ENCODE data around the gene PPIF. TPM values are rescaled to one million over a fixed set of nuclear protein-coding genes. Genes with fewer than 3 reads are reported as not detected.

The PPIF gene
- total and polyA plus RNA-seq, 2 of the 13 experiments (the other 11 are each of a cell fraction or from before 2014, with no cell fraction given), result 147 to 157 TPM

DNA sequence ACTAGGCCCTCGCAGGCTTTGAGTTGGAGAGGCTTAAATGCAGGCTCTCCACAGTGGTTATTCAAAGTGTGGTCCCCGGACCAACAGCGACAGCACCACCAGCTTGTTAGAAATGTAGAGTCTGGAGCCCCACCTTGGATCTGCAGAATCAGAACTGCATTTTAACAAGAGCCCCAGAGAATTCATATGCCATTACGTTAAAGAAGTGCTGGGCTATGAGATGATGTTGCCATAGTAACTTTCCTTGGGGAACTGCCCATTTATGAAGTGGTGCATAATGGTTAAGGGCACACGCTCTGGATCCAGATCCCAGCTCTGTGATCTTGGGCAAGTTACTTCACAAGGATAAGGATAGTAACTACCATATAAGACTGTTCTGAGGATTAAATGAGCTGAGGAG, 49.3 kb downstream of the PPIF start (continued):
- TF ChIP-seq, protein P1, sequence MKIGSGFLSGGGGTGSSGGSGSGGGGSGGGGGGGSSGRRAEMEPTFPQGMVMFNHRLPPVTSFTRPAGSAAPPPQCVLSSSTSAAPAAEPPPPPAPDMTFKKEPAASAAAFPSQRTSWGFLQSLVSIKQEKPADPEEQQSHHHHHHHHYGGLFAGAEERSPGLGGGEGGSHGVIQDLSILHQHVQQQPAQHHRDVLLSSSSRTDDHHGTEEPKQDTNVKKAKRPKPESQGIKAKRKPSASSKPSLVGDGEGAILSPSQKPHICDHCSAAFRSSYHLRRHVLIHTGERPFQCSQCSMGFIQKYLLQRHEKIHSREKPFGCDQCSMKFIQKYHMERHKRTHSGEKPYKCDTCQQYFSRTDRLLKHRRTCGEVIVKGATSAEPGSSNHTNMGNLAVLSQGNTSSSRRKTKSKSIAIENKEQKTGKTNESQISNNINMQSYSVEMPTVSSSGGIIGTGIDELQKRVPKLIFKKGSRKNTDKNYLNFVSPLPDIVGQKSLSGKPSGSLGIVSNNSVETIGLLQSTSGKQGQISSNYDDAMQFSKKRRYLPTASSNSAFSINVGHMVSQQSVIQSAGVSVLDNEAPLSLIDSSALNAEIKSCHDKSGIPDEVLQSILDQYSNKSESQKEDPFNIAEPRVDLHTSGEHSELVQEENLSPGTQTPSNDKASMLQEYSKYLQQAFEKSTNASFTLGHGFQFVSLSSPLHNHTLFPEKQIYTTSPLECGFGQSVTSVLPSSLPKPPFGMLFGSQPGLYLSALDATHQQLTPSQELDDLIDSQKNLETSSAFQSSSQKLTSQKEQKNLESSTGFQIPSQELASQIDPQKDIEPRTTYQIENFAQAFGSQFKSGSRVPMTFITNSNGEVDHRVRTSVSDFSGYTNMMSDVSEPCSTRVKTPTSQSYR (CRISPR knock-in tag; IDR thresholded peaks at IDR 0.05; ENCODE audit: borderline replicate concordance), result no peak

DNA sequence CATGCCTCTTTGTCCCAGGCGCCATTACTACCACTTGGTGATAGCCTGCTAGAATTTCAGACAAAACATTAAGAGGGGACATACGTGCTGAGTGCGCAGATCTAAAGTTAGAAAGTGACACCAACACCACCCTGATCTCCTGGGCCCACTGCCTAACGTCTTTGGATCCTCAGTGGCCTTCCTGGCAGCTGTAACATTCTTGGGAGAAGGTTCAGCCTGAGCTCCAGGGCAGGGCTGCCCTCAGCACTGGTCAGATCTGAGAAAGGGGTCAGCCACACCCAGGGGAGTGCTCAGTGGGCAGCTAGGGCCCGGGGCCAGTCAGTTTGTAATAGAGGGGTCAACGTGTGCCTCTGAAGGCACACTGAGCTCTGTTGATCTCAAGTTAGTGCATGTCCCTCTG, 49.8 kb downstream of the PPIF start:
- Histone ChIP-seq H4K20me1 (ENCODE audit: insufficient read depth, low read length) (no peaks in the 10 kb centered on the region), H3K36me3 (replicated peaks in 1 of 2; ENCODE audit: control insufficient read depth in 1 of 2, insufficient read depth in 2 of 2, low read length in 2 of 2) (peaks cover 0 to 1% of the 10 kb centered on the region in 2 experiments; a peak in 2 of 5 replicates), H2AFZ (ENCODE audit: low read length) (no peak overlapping the region), H3K4me2 (ENCODE audit: low read depth, low read length) (no peak overlapping the region), H3K4me1 (ENCODE audit: insufficient read depth, low read length) (peaks cover 44% of the 10 kb centered on the region), H3K27ac (ENCODE audit: extremely low read length, insufficient read depth, low read length) (no peak overlapping the region), H3K27me3 (ENCODE audit: control insufficient read depth in 1 of 2, insufficient read depth in 2 of 2, low read length in 2 of 2) (no peaks in the 10 kb centered on the region), H3K9ac (ENCODE audit: insufficient read depth, low read depth, low read length) (no peak overlapping the region), H3K4me3 (replicated peaks in 1 of 3; ENCODE audit: insufficient read depth in 1 of 3, low read depth in 2 of 3, low read length in 3 of 3) (no peak overlapping the region), H3K9me3 (ENCODE audit: low read length) (no peaks in the 10 kb centered on the region), H3K79me2 (ENCODE audit: insufficient read depth, low read length) (no peaks in the 10 kb centered on the region)
- intact Hi-C loops (cut with micrococcal nuclease; ENCODE audit: unreplicated experiment), result no loop called here
- TF ChIP-seq YY1 (IDR thresholded peaks at IDR 0.05; ENCODE audit: insufficient read depth, insufficient replicate concordance, low read depth, low read length) (no peak), JUNB (CRISPR knock-in tag; IDR thresholded peaks at IDR 0.05; ENCODE audit: borderline replicate concordance) (no peak), ZNF138 (CRISPR knock-in tag; IDR thresholded peaks at IDR 0.05; ENCODE audit: low read depth) (no peak), SOX5 (CRISPR knock-in tag; IDR thresholded peaks at IDR 0.05; ENCODE audit: borderline replicate concordance) (no peak)
- TF ChIP-seq, protein P2, sequence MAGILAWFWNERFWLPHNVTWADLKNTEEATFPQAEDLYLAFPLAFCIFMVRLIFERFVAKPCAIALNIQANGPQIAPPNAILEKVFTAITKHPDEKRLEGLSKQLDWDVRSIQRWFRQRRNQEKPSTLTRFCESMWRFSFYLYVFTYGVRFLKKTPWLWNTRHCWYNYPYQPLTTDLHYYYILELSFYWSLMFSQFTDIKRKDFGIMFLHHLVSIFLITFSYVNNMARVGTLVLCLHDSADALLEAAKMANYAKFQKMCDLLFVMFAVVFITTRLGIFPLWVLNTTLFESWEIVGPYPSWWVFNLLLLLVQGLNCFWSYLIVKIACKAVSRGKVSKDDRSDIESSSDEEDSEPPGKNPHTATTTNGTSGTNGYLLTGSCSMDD (CRISPR knock-in tag; IDR thresholded peaks at IDR 0.05), result no peak
- TF ChIP-seq, protein P3, sequence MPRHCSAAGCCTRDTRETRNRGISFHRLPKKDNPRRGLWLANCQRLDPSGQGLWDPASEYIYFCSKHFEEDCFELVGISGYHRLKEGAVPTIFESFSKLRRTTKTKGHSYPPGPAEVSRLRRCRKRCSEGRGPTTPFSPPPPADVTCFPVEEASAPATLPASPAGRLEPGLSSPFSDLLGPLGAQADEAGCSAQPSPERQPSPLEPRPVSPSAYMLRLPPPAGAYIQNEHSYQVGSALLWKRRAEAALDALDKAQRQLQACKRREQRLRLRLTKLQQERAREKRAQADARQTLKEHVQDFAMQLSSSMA (CRISPR knock-in tag; IDR thresholded peaks at IDR 0.05), result no peak
- ATAC-seq, result no peak
- POLR2A ChIA-PET, result no interaction called here
- CTCF ChIA-PET (ENCODE audit: low intra/inter-chr PET ratio, low total read pairs), result no interaction called here
- FAIRE-seq, result no peak
- in situ Hi-C loops (cut with HindIII; ENCODE audit: extremely low pct_ligation_motif_present, low pct_unique_long_range_greater_than_20kb), result no loop called here
- 79% methylated on average over 6 of the region's 6 CpGs for whole genome bisulfite sequencing (ENCODE audit: low lambda C conversion rate)
- no peak for DNase-seq (ENCODE audit: low spot score)
- BruUV-seq (replicated peaks), result no TSS peak

All from HepG2 (cell line).